ENCODE measurements around the gene KIF20B. TPM values are rescaled to one million over a fixed set of nuclear protein-coding genes. Genes with fewer than 3 reads are reported as not detected.

The KIF20B gene
- total and polyA plus RNA-seq, 4 donors = 1.1 to 10.2 (median 3.4) TPM

GRCh38 chr10:89697946-89698345 lies 3.4 kb upstream of the KIF20B start:
- Histone ChIP-seq H3K9ac (ENCODE audit: insufficient read depth in 1 of 2, low read length in 2 of 2) (no peak overlapping the region), H3K27me3 (ENCODE audit: control insufficient read depth in 3 of 3, insufficient read depth in 3 of 3, low read length in 2 of 3) (no peaks in the 10 kb centered on the region), H3K4me3 (no peak overlapping the region), H3K36me3 (ENCODE audit: control insufficient read depth in 4 of 4, insufficient read depth in 4 of 4, low read length in 4 of 4) (peaks cover 0 to 3% (median 0%) of the 10 kb centered on the region in 4 donors), H3K27ac (ENCODE audit: low read depth in 1 of 2, low read length in 1 of 2) (no peak overlapping the region), H3K9me3 (ENCODE audit: control insufficient read depth in 4 of 4, insufficient read depth in 3 of 4, low read length in 3 of 4) (no peaks in the 10 kb centered on the region), H3K4me1 (ENCODE audit: control insufficient read depth in 5 of 5, insufficient read depth in 5 of 5, low read length in 5 of 5) (peaks cover 2 to 15% (median 9%) of the 10 kb centered on the region in 5 donors)
- 93 to 95% methylated on average over 3 of the region's 3 CpGs for WGBS, 2 donors
- TF ChIP-seq CTCF (IDR thresholded peaks at IDR 0.05; ENCODE audit: control extremely low read depth, extremely low read depth) = no peak
- no peak for DNase-seq
- ATAC-seq (ENCODE audit: insufficient read depth, low FRiP score) = no peak

- no peak for ATAC-seq (ENCODE audit: insufficient read depth, low FRiP score)
- H3K4me1 ChIP-seq (ENCODE audit: control insufficient read depth in 5 of 5, insufficient read depth in 5 of 5, low read length in 5 of 5) = peaks cover 2 to 15% (median 9%) of the 10 kb centered on the region in 5 donors
- no peaks in the 10 kb centered on the region for H3K27me3 ChIP-seq (ENCODE audit: control insufficient read depth in 3 of 3, insufficient read depth in 3 of 3, low read length in 2 of 3)
- no peak for DNase-seq
- H3K9me3 ChIP-seq (ENCODE audit: control insufficient read depth in 4 of 4, insufficient read depth in 3 of 4, low read length in 3 of 4) = no peaks in the 10 kb centered on the region
- H3K27ac ChIP-seq (ENCODE audit: low read depth in 1 of 2, low read length in 1 of 2) = no peak overlapping the region
- TF ChIP-seq CTCF (IDR thresholded peaks at IDR 0.05; ENCODE audit: control extremely low read depth, extremely low read depth) = no peak
- WGBS, 2 donors = 91 to 94% methylated on average over 2 of the region's 2 CpGs
- no peak overlapping the region for H3K9ac ChIP-seq (ENCODE audit: insufficient read depth in 1 of 2, low read length in 2 of 2)
- H3K36me3 ChIP-seq (ENCODE audit: control insufficient read depth in 4 of 4, insufficient read depth in 4 of 4, low read length in 4 of 4) = peaks cover 0 to 3% (median 0%) of the 10 kb centered on the region in 4 donors
- no peak overlapping the region for H3K4me3 ChIP-seq
These were observed 1.8 kb upstream of the KIF20B start for GRCh38 chr10:89699581-89700064.

DNA sequence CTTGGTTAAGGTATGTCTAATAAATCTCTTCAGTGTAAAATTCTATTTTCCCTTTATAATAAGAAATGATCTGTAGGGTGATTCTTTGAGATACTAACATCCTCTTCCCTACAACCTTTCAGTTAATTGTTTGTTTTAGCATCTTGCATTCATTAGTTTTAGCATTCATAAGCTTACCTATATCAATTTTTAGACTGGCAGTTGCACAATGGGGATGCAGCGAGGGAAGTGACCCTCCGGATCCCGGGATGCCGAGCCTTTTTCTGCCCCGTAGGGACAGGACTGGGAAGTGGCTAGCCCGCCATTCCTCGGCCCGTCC lies 508 bp upstream of the KIF20B start:
- ATAC-seq (ENCODE audit: insufficient read depth, low FRiP score) (peak; percentile 54), DNase-seq (no peak)
- H3K4me3 ChIP-seq = peak overlapping the region; percentile 73
- no peak for TF ChIP-seq CTCF (IDR thresholded peaks at IDR 0.05; ENCODE audit: control extremely low read depth, extremely low read depth)
- 0% methylated on average over 8 of the region's 8 CpGs for WGBS, 2 donors
- H3K27me3 ChIP-seq (ENCODE audit: control insufficient read depth in 3 of 3, insufficient read depth in 3 of 3, low read length in 2 of 3) = no peaks in the 10 kb centered on the region
- peaks cover 0 to 3% (median 0%) of the 10 kb centered on the region in 4 donors for H3K36me3 ChIP-seq (ENCODE audit: control insufficient read depth in 4 of 4, insufficient read depth in 4 of 4, low read length in 4 of 4)
- no peaks in the 10 kb centered on the region for H3K9me3 ChIP-seq (ENCODE audit: control insufficient read depth in 4 of 4, insufficient read depth in 3 of 4, low read length in 3 of 4)
- H3K27ac ChIP-seq (ENCODE audit: low read depth in 1 of 2, low read length in 1 of 2) = peak overlapping the region; percentile 73 to 95
- H3K9ac ChIP-seq (ENCODE audit: insufficient read depth in 1 of 2, low read length in 2 of 2) = peak overlapping the region in 1 of 2 donors; percentile 92
- peaks cover 2 to 15% (median 9%) of the 10 kb centered on the region in 5 donors for H3K4me1 ChIP-seq (ENCODE audit: control insufficient read depth in 5 of 5, insufficient read depth in 5 of 5, low read length in 5 of 5)

GRCh38 chr10:89702121-89702480 lies 711 bp downstream of the KIF20B start:
- no peaks in the 10 kb centered on the region for H3K27me3 ChIP-seq (ENCODE audit: control insufficient read depth in 3 of 3, insufficient read depth in 3 of 3, low read length in 2 of 3)
- no peaks in the 10 kb centered on the region for H3K9me3 ChIP-seq (ENCODE audit: control insufficient read depth in 4 of 4, insufficient read depth in 3 of 4, low read length in 3 of 4)
- H3K9ac ChIP-seq (ENCODE audit: insufficient read depth in 1 of 2, low read length in 2 of 2) = peak overlapping the region; percentile 83 to 94
- H3K36me3 ChIP-seq (ENCODE audit: control insufficient read depth in 4 of 4, insufficient read depth in 4 of 4, low read length in 4 of 4) = peaks cover 0 to 3% (median 0%) of the 10 kb centered on the region in 4 donors
- DNase-seq (peak in 1 of 3 donors; percentile 18), ATAC-seq (ENCODE audit: insufficient read depth, low FRiP score) (no peak)
- WGBS, 2 donors = 22 to 23% methylated on average over 7 of the region's 7 CpGs
- peaks cover 2 to 15% (median 9%) of the 10 kb centered on the region in 5 donors for H3K4me1 ChIP-seq (ENCODE audit: control insufficient read depth in 5 of 5, insufficient read depth in 5 of 5, low read length in 5 of 5)
- peak overlapping the region; percentile 35 for H3K4me3 ChIP-seq
- no peak for TF ChIP-seq CTCF (IDR thresholded peaks at IDR 0.05; ENCODE audit: control extremely low read depth, extremely low read depth)
- H3K27ac ChIP-seq (ENCODE audit: low read depth in 1 of 2, low read length in 1 of 2) = peak overlapping the region in 1 of 2 donors; percentile 27

Data from lung (tissue), 12 donors.